ENCODE data around the gene SYPL2.

The SYPL2 gene

GRCh38 chr1:109495738-109496137 is 29.4 kb downstream of the SYPL2 start:
- DNase-seq (ENCODE audit: low read depth), result no peak
- no peak overlapping the region for H3K4me3 ChIP-seq (ENCODE audit: low read depth, low read length)
- TF ChIP-seq POLR2A (IDR thresholded peaks at IDR 0.05; ENCODE audit: extremely low read depth, insufficient read length) (no peak), MAX (IDR thresholded peaks at IDR 0.05; ENCODE audit: low read depth, low read length) (no peak), CTCF (IDR thresholded peaks at IDR 0.05; ENCODE audit: low read depth, low read length) (no peak), MYC (IDR thresholded peaks at IDR 0.05; ENCODE audit: low read depth, low read length) (no peak)

GRCh38 chr1:109497449-109498160 is 31.3 kb downstream of the SYPL2 start:
- TF ChIP-seq MYC (IDR thresholded peaks at IDR 0.05; ENCODE audit: low read depth, low read length) (no peak), MAX (IDR thresholded peaks at IDR 0.05; ENCODE audit: low read depth, low read length) (no peak), POLR2A (IDR thresholded peaks at IDR 0.05; ENCODE audit: extremely low read depth, insufficient read length) (no peak), CTCF (IDR thresholded peaks at IDR 0.05; ENCODE audit: low read depth, low read length) (no peak)
- DNase-seq (ENCODE audit: low read depth), result peak; percentile 59
- no peak overlapping the region for H3K4me3 ChIP-seq (ENCODE audit: low read depth, low read length)

GRCh38 chr1:109498161-109498801 is 31.9 kb downstream of the SYPL2 start:
- peak; percentile 56 for TF ChIP-seq CTCF (IDR thresholded peaks at IDR 0.05; ENCODE audit: low read depth, low read length)
- peak; percentile 66 for TF ChIP-seq MAX (IDR thresholded peaks at IDR 0.05; ENCODE audit: low read depth, low read length)
- peak; percentile 67 for TF ChIP-seq MYC (IDR thresholded peaks at IDR 0.05; ENCODE audit: low read depth, low read length)
- TF ChIP-seq POLR2A (IDR thresholded peaks at IDR 0.05; ENCODE audit: extremely low read depth, insufficient read length), result no peak
- DNase-seq (ENCODE audit: low read depth), result peak; percentile 85
- peak overlapping the region; percentile 23 for H3K4me3 ChIP-seq (ENCODE audit: low read depth, low read length)

GRCh38 chr1:109499081-109499480 is 32.7 kb downstream of the SYPL2 start:
- H3K4me3 ChIP-seq (ENCODE audit: low read depth, low read length), result no peak overlapping the region
- TF ChIP-seq CTCF (IDR thresholded peaks at IDR 0.05; ENCODE audit: low read depth, low read length) (no peak), POLR2A (IDR thresholded peaks at IDR 0.05; ENCODE audit: extremely low read depth, insufficient read length) (no peak), MYC (IDR thresholded peaks at IDR 0.05; ENCODE audit: low read depth, low read length) (no peak), MAX (IDR thresholded peaks at IDR 0.05; ENCODE audit: low read depth, low read length) (no peak)
- DNase-seq (ENCODE audit: low read depth), result no peak

GRCh38 chr1:109499661-109500536 is 33.6 kb downstream of the SYPL2 start:
- no peak overlapping the region for H3K4me3 ChIP-seq (ENCODE audit: low read depth, low read length)
- TF ChIP-seq POLR2A (IDR thresholded peaks at IDR 0.05; ENCODE audit: extremely low read depth, insufficient read length) (no peak), CTCF (IDR thresholded peaks at IDR 0.05; ENCODE audit: low read depth, low read length) (peak; percentile 67)
- peak; percentile 81 for DNase-seq (ENCODE audit: low read depth)
